Activated naive CD4-positive, alpha-beta T cell treated with anti-CD3 and anti-CD28 coated beads for 36 hours (primary cell): ENCODE results near the gene LRFN4. TPM values are rescaled to one million over a fixed set of nuclear protein-coding genes. Genes with fewer than 3 reads are reported as not detected.

Experiments
- total RNA-seq, 2 experiments: library from RNA; stranded (reverse); gene quantifications; one replicate each; pipeline ENCODE4 v1.2.3, GENCODE V29; 2021

Gene LRFN4
- total RNA-seq, 2 experiments from 2014 or later = 13.3 to 16.1 TPM

Other genes starting within 250 kb of the LRFN4 start
- 100 to 1,000 TPM; 160 to 173 TPM for gene RBM14, start 240.4 kb upstream of the LRFN4 start, total RNA-seq
- 10 to 100 TPM; 85.9 to 98.1 TPM for gene RBM4, start 218.4 kb upstream of the LRFN4 start, total RNA-seq
- 10 to 100 TPM; 10.9 to 11.7 TPM for gene RBM4B, start 179.2 kb upstream of the LRFN4 start, total RNA-seq
- gene SPTBN2, start 127.8 kb upstream of the LRFN4 start, total RNA-seq = 1 to 10 TPM; 1.8 to 3.0 TPM
- gene RCE1, start 13.6 kb upstream of the LRFN4 start, total RNA-seq = 10 to 100 TPM; 19.3 to 20.6 TPM
- 1 to 10 TPM; 8.0 to 9.4 TPM for gene PC, start 101.3 kb downstream of the LRFN4 start, total RNA-seq
- gene C11orf86, start 118.2 kb downstream of the LRFN4 start, total RNA-seq = not detected
- gene SYT12, start 166.1 kb downstream of the LRFN4 start, total RNA-seq = not detected
- under 1 TPM; 0.64 to 0.98 TPM for gene RHOD, start 199.8 kb downstream of the LRFN4 start, total RNA-seq